Prostate gland (tissue), 2 donors: ENCODE data around the gene UBR2. TPM values are rescaled to one million over a fixed set of nuclear protein-coding genes. Genes with fewer than 3 reads are reported as not detected.
"Not testable (repeated sequence)": the region's sequence is repeated elsewhere in the genome, so short reads cannot be mapped to it uniquely, and the experiment has no call there.

Source experiments
- DNase-seq: peaks from one replicate; pipeline ENCODE4 v3.0.0-alpha.2; 2019; ENCODE audit warnings: low spot score
- H3K27ac ChIP-seq, 2 donors: fragments of 200-600 bp; sonication (generic); 2 replicates each; pipeline ENCODE4 v1.5.1; 2017 to 2019
- H3K27me3 ChIP-seq: fragments of 200-600 bp; sonication (generic); replicated peaks from 2 replicates; pipeline ENCODE4 v1.5.1; 2019; ENCODE audit not compliant: insufficient read depth
- H3K36me3 ChIP-seq, 2 donors: fragments of 200-600 bp; sonication (generic); 1 replicate in 1 of 2; 2 replicates in 1 of 2; pipeline versions ENCODE4 v1.5.1 to v1.8.1; 2017 to 2019
- H3K4me1 ChIP-seq: fragments of 200-600 bp; sonication (generic); replicated peaks from 2 replicates; pipeline ENCODE4 v1.5.1; 2019
- H3K4me3 ChIP-seq, 2 donors: fragments of 200-600 bp; sonication (generic); 2 replicates each; pipeline ENCODE4 v1.5.1; 2017 to 2019
- H3K9me3 ChIP-seq: fragments of 200-600 bp; sonication (generic); 2 replicates; pipeline ENCODE4 v1.5.1; 2017
- CTCF ChIP-seq, 4 experiments: fragments of 200-600 bp in 2 of 4; fragments of 450-650 bp in 2 of 4; sonication (generic) in 2 of 4; IDR thresholded peaks; 1 replicate in 3 of 4; 2 replicates in 1 of 4; pipeline ENCODE4 v1.5.1; 2016 to 2019; ENCODE audit warnings: antibody characterized with exemption in 4 of 4, mild to moderate bottlenecking in 2 of 4, moderate library complexity in 2 of 4
- POLR2A ChIP-seq: fragments of 450-650 bp; IDR thresholded peaks from one replicate; pipeline ENCODE4 v1.6.1; 2016; ENCODE audit warnings: antibody characterized with exemption, mild to moderate bottlenecking
- POLR2AphosphoS5 ChIP-seq: sonication (generic); formaldehyde crosslinking; IDR thresholded peaks from one replicate; pipeline ENCODE4 v1.6.1; 2017; ENCODE audit warnings: antibody characterized with exemption
- WGBS: methylation state at CpG from one replicate; pipeline ENCODE4 v1.1.5; 2018; 5-methylcytosine and 5-hydroxymethylcytosine counted together
- intact Hi-C: fragments of 100-400 bp; cut with DNase I; formaldehyde crosslinking; loops from one replicate; pipeline ENCODE4 v1.14.2; 2022
- total RNA-seq, 2 donors: library from RNA; depleted of rRNA; stranded (reverse); fragments of >200 nt; gene quantifications; one replicate each; pipeline ENCODE4 v1.1.0, GENCODE V29; 2016

Gene UBR2
- total RNA-seq, 2 donors from 2014 or later: 24.2 to 25.6 TPM

GRCh38 chr6:42661540-42662153 is 97.8 kb downstream of the UBR2 start:
- Histone ChIP-seq H3K27ac (no peak overlapping the region), H3K4me1 (no peaks in the 10 kb centered on the region), H3K9me3 (no peaks in the 10 kb centered on the region), H3K27me3 (no peaks in the 10 kb centered on the region), H3K36me3 (peaks cover 5 to 7% of the 10 kb centered on the region in 2 donors), H3K4me3 (no peak overlapping the region)
- peak; percentile 77 for DNase-seq
- 0% methylated on average over 5 of the region's 5 CpGs for WGBS
- intact Hi-C loops: loop anchor here (1.0 to 5.0 kb wide), 2 partner anchors 65 to 216 kb away; partner anchors contain the start of gene RPL7L1
- peak; percentile 58 for TF ChIP-seq POLR2AphosphoS5
- no peak for TF ChIP-seq POLR2A
- TF ChIP-seq CTCF (IDR thresholded peaks at IDR 0.05): peak; percentile 71 to 96 (median 88)

GRCh38 chr6:42664718-42665117 is 100.9 kb downstream of the UBR2 start:
- Histone ChIP-seq H3K36me3 (peaks cover 0 to 5% of the 10 kb centered on the region in 2 donors), H3K4me1 (no peaks in the 10 kb centered on the region), H3K27me3 (no peaks in the 10 kb centered on the region), H3K4me3 (no peak overlapping the region), H3K27ac (no peak overlapping the region), H3K9me3 (no peaks in the 10 kb centered on the region)
- no peak for TF ChIP-seq POLR2AphosphoS5
- TF ChIP-seq CTCF (IDR thresholded peaks at IDR 0.05): no peak
- TF ChIP-seq POLR2A: no peak
- DNase-seq: no peak
- 93% methylated on average over 2 of the region's 2 CpGs for WGBS
- intact Hi-C loops: loop anchor here (5.0 kb wide), 1 partner anchor 213 kb away; the partner anchor contains the start of gene RPL7L1

- H3K4me3 ChIP-seq, H3K4me1 ChIP-seq, H3K27ac ChIP-seq, H3K9me3 ChIP-seq, H3K27me3 ChIP-seq, intact Hi-C loops, DNase-seq: not testable (repeated sequence)
- WGBS: 65% methylated on average over 6 of the region's 6 CpGs
- peaks cover 6 to 12% of the 10 kb centered on the region in 2 donors for H3K36me3 ChIP-seq
Observed at GRCh38 chr6:42674368-42674767, 110.5 kb downstream of the UBR2 start.

GRCh38 chr6:42674780-42675179 is 111.0 kb downstream of the UBR2 start:
- Histone ChIP-seq H3K4me1 (no peaks in the 10 kb centered on the region), H3K27me3 (no peaks in the 10 kb centered on the region), H3K27ac (no peak overlapping the region), H3K9me3 (no peaks in the 10 kb centered on the region), H3K36me3 (peaks cover 6 to 13% of the 10 kb centered on the region in 2 donors), H3K4me3 (no peak overlapping the region)
- TF ChIP-seq POLR2AphosphoS5 (no peak), CTCF (IDR thresholded peaks at IDR 0.05) (no peak), POLR2A (no peak)
- WGBS: 78% methylated on average over 3 of the region's 3 CpGs
- DNase-seq: no peak
- intact Hi-C loops: no loop called here

GRCh38 chr6:42679358-42679757 is 115.5 kb downstream of the UBR2 start:
- Histone ChIP-seq H3K36me3 (peaks cover 8 to 12% of the 10 kb centered on the region in 2 donors), H3K4me1 (no peaks in the 10 kb centered on the region), H3K27me3 (no peaks in the 10 kb centered on the region), H3K27ac (no peak overlapping the region), H3K9me3 (no peaks in the 10 kb centered on the region), H3K4me3 (no peak overlapping the region)
- intact Hi-C loops: no loop called here
- TF ChIP-seq POLR2AphosphoS5 (no peak), POLR2A (no peak), CTCF (IDR thresholded peaks at IDR 0.05) (no peak)
- 96% methylated on average over 5 of the region's 5 CpGs for WGBS
- DNase-seq: no peak
